Aorta (tissue), 4 donors: Measurements from ENCODE around the gene NADK. TPM values are rescaled to one million over a fixed set of nuclear protein-coding genes. Genes with fewer than 3 reads are reported as not detected.

Experiments
- polyA plus RNA-seq, 2 donors: library from polyadenylated mRNA; stranded (reverse); fragments of 200-250 nt; gene quantifications; one replicate each; pipeline ENCODE4 v1.2.3, GENCODE V29; 2013
- total RNA-seq, 2 donors: library from RNA; stranded (reverse); fragmentation: NEBNext Ultra II Directional; extraction: Animal tissue kit (Norgen Biotek cat#: 25700); gene quantifications; one replicate each; pipeline ENCODE4 v1.2.1, GENCODE V29; 2021
- donor health status: healthy with polysubstance abuse.
- donor health status: Bipolar disorder and iron deficiency.
- donor health status: DM: no; HTN: no; CAD: no.
- donor health status: DM: yes; HTN: yes; CAD: no.

NADK gene
- total and polyA plus RNA-seq, 4 donors = 66.0 to 87.7 (median 77.6) TPM

Other genes with a start within 250 kb of the NADK start
- gene TMEM240, start 237.8 kb downstream of the NADK start, total RNA-seq = 1 to 10 TPM; 6.2 to 7.8 TPM
- 10 to 100 TPM in 1 of 2 donors, 1 to 10 TPM in 1; 1.1 to 15.1 TPM for gene TMEM240, start 237.8 kb downstream of the NADK start, polyA plus RNA-seq
- gene SSU72, start 203.6 kb downstream of the NADK start, total RNA-seq = 10 to 100 TPM; 67.7 to 71.5 TPM
- 10 to 100 TPM; 65.0 to 92.8 TPM for gene SSU72, start 203.6 kb downstream of the NADK start, polyA plus RNA-seq
- gene FNDC10, start 178.3 kb downstream of the NADK start, total RNA-seq = 1 to 10 TPM; 1.2 to 3.0 TPM
- gene FNDC10, start 178.3 kb downstream of the NADK start, polyA plus RNA-seq = under 1 TPM; 0.38 to 0.50 TPM
- gene MIB2, start 163.0 kb downstream of the NADK start, total RNA-seq = 10 to 100 TPM; 45.0 to 77.7 TPM
- gene MIB2, start 163.0 kb downstream of the NADK start, polyA plus RNA-seq = 100 to 1,000 TPM in 1 of 2 donors, 10 to 100 TPM in 1; 20.4 to 220 TPM
- 10 to 100 TPM; 15.5 to 74.5 TPM for gene MMP23B, start 146.3 kb downstream of the NADK start, total RNA-seq
- 100 to 1,000 TPM in 1 of 2 donors, 10 to 100 TPM in 1; 41.2 to 120 TPM for gene MMP23B, start 146.3 kb downstream of the NADK start, polyA plus RNA-seq
- gene CDK11B, start 119.5 kb downstream of the NADK start, total RNA-seq = 10 to 100 TPM; 25.2 to 27.0 TPM
- 10 to 100 TPM; 42.3 to 44.7 TPM for gene CDK11B, start 119.5 kb downstream of the NADK start, polyA plus RNA-seq
- gene SLC35E2B, start 85.7 kb downstream of the NADK start, total RNA-seq = 10 to 100 TPM; 25.2 to 53.5 TPM
- 10 to 100 TPM in 1 of 2 donors, 1 to 10 TPM in 1; 8.1 to 32.0 TPM for gene SLC35E2B, start 85.7 kb downstream of the NADK start, polyA plus RNA-seq
- gene CDK11A, start 54.1 kb downstream of the NADK start, total RNA-seq = 10 to 100 TPM; 52.7 to 53.1 TPM
- 10 to 100 TPM; 26.3 to 56.3 TPM for gene CDK11A, start 54.1 kb downstream of the NADK start, polyA plus RNA-seq
- 100 to 1,000 TPM; 299 to 312 TPM for gene GNB1, start 112.6 kb upstream of the NADK start, total RNA-seq
- gene GNB1, start 112.6 kb upstream of the NADK start, polyA plus RNA-seq = 100 to 1,000 TPM; 142 to 197 TPM
- gene CALML6, start 136.8 kb upstream of the NADK start, total RNA-seq = 1 to 10 TPM in 1 of 2 donors, not detected in 1; 1.1 TPM
- gene CALML6, start 136.8 kb upstream of the NADK start, polyA plus RNA-seq = 1 to 10 TPM in 1 of 2 donors, not detected in 1; 4.5 TPM
- not detected for gene TMEM52, start 140.8 kb upstream of the NADK start, total RNA-seq
- gene TMEM52, start 140.8 kb upstream of the NADK start, polyA plus RNA-seq = under 1 TPM in 1 of 2 donors, not detected in 1; 0.13 TPM
- gene CFAP74, start 225.3 kb upstream of the NADK start, total RNA-seq = under 1 TPM in 1 of 2 donors, not detected in 1; 0.36 TPM
- not detected for gene CFAP74, start 225.3 kb upstream of the NADK start, polyA plus RNA-seq
- 1 to 10 TPM in 1 of 2 donors, under 1 TPM in 1; 0.49 to 1.2 TPM for gene GABRD, start 240.9 kb upstream of the NADK start, total RNA-seq
- not detected for gene GABRD, start 240.9 kb upstream of the NADK start, polyA plus RNA-seq